ENCODE results near the gene COLEC11.

DNA sequence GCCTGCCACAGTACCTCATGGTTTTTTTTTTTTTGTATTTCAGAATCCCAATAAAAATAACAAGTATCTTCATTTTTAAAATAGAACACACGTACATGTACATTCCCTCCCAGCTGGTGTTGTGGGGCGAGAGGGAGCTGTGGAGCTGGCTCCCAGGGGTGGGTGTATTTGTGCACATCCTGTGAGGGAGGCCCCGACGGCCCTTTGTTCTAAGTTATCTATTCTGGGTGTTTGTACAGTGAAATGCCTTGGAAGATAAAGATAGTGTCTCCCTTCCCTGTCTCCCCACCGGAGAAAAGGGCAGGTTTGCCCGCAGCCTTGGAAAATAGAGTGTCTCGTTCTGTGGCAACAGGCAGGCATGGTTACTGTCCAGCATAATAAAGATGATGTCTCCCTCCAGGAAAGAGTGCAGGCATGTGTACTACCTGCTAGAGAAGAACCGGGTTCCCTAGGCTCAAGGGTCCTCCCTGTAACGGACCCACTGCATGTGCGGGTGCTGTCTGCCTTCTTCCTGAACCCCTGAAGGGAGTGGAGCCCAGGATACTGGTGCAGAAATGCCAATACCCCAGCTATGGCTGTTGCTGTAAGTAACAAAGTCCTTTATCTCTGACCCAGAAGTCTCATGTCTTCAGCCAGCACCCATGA, 51.0 kb downstream of the COLEC11 start:
- TF ChIP-seq CTCF (IDR thresholded peaks at IDR 0.05; ENCODE audit: poor library complexity): no peak
- no peak for TF ChIP-seq EZH2phosphoT487 (IDR thresholded peaks at IDR 0.05; ENCODE audit: low read depth, severe bottlenecking, unreplicated experiment)
- TF ChIP-seq EZH2 (IDR thresholded peaks at IDR 0.05; ENCODE audit: borderline replicate concordance): no peak

Data from hepatocyte (in vitro differentiated cells).